B cell (primary cell): Measurements from ENCODE around the gene CIITA. TPM values are rescaled to one million over a fixed set of nuclear protein-coding genes. Genes with fewer than 3 reads are reported as not detected.

ENCODE experiments used
- ATAC-seq: fragments of 200-7000 bp; cut with Tn5 transposase; one replicate; pipeline ENCODE4 v1.10.0; 2021; ENCODE audit warnings: low read depth, mild to moderate bottlenecking, moderate number of reproducible peaks, moderate library complexity
- CTCF ChIA-PET: fragments of 350-600 bp; sonication (Branson Sonifier 250); formaldehyde crosslinking; loops from one replicate; lab custom pipeline; 2021; ENCODE audit warnings: antibody characterized with exemption, inconsistent platforms; lab: Charles Lee
- POLR2A ChIA-PET: fragments of 350-600 bp; sonication (Branson Sonifier 250); formaldehyde crosslinking; loops from one replicate; lab custom pipeline; 2021; ENCODE audit warnings: antibody characterized with exemption; lab: Charles Lee
- DNase-seq: peaks from one replicate; pipeline ENCODE4 v3.0.0; 2013
- H2AFZ ChIP-seq: 2 replicates; pipeline ENCODE4 v1.6.1; 2012; ENCODE audit warnings: mild to moderate bottlenecking, low read depth, low read length; ENCODE audit not compliant: insufficient read depth, poor library complexity, severe bottlenecking
- H3K27ac ChIP-seq, 2 donors: 1 replicate in 1 of 2; 2 replicates in 1 of 2; pipeline ENCODE4 v1.5.1; 2012 to 2013; ENCODE audit warnings: low read length in 2 of 2, mild to moderate bottlenecking in 2 of 2, moderate library complexity in 1 of 2
- H3K27me3 ChIP-seq, 4 experiments: fragments of 200-600 bp in 1 of 4; sonication (generic) in 1 of 4; replicated peaks in 1 of 4; 1 replicate in 2 of 4; 2 replicates in 2 of 4; pipeline versions ENCODE4 v1.6.1 to v1.7.0; 2013 to 2016; ENCODE audit warnings: low read length in 3 of 4, mild to moderate bottlenecking in 2 of 4, mixed read lengths in 1 of 4, moderate library complexity in 1 of 4; ENCODE audit not compliant: insufficient read depth in 4 of 4, control insufficient read depth in 3 of 4; ENCODE audit errors: control extremely low read depth in 1 of 4
- H3K36me3 ChIP-seq, 2 experiments: replicated peaks in 1 of 2; 1 replicate in 1 of 2; 2 replicates in 1 of 2; pipeline versions ENCODE4 v1.6.1 to v1.7.1; 2013; ENCODE audit warnings: low read length in 1 of 2; ENCODE audit not compliant: insufficient read depth in 2 of 2, control insufficient read depth in 1 of 2; ENCODE audit errors: control extremely low read depth in 1 of 2, extremely low read depth in 1 of 2
- H3K4me1 ChIP-seq, 2 donors: fragments of 200-600 bp in 1 of 2; sonication (generic) in 1 of 2; 1 replicate in 1 of 2; 2 replicates in 1 of 2; pipeline versions ENCODE4 v1.5.1 to v1.6.1; 2013 to 2017; ENCODE audit warnings: low read length in 2 of 2; ENCODE audit not compliant: control insufficient read depth in 2 of 2, insufficient read depth in 2 of 2
- H3K4me2 ChIP-seq: replicated peaks from 2 replicates; pipeline ENCODE3; 2012; ENCODE audit warnings: mild to moderate bottlenecking, low read depth, low read length; ENCODE audit not compliant: poor library complexity, severe bottlenecking
- H3K4me3 ChIP-seq, 5 experiments: fragments of 200-600 bp in 1 of 5; sonication (generic) in 1 of 5; 1 replicate in 3 of 5; 2 replicates in 2 of 5; pipeline versions ENCODE4 v1.5.1 to v1.7.0; 2011 to 2016; ENCODE audit warnings: low read length in 4 of 5, mild to moderate bottlenecking in 4 of 5, low read depth in 2 of 5, control low read depth in 1 of 5, moderate library complexity in 1 of 5; ENCODE audit not compliant: insufficient read depth in 1 of 5; ENCODE audit errors: control extremely low read depth in 1 of 5, extremely low read depth in 1 of 5
- H3K79me2 ChIP-seq: fragments of 200-600 bp; sonication (generic); one replicate; pipeline ENCODE4 v1.6.0; 2016; ENCODE audit warnings: low read length; ENCODE audit not compliant: control insufficient read depth, insufficient read depth
- H3K9ac ChIP-seq: fragments of 200-600 bp; sonication (generic); 2 replicates; pipeline ENCODE4 v1.6.1; 2017; ENCODE audit warnings: mild to moderate bottlenecking, low read length, moderate library complexity
- H3K9me3 ChIP-seq, 3 donors: one replicate each; pipeline versions ENCODE4 v1.6.1 to v1.7.1; 2013; ENCODE audit warnings: low read length in 2 of 3; ENCODE audit not compliant: control insufficient read depth in 2 of 3, insufficient read depth in 1 of 3; ENCODE audit errors: control extremely low read depth in 1 of 3
- H4K20me1 ChIP-seq: 2 replicates; pipeline ENCODE4 v1.6.0; 2012; ENCODE audit warnings: mild to moderate bottlenecking, low read length; ENCODE audit not compliant: insufficient read depth, control insufficient read depth, poor library complexity, severe bottlenecking
- H3K27ac Mint-ChIP-seq: one replicate; pipeline ENCODE4 v1.8.0; 2021; ENCODE audit warnings: mixed read lengths
- H3K27me3 Mint-ChIP-seq: one replicate; pipeline ENCODE4 v1.8.0; 2021; ENCODE audit warnings: mixed read lengths
- H3K4me1 Mint-ChIP-seq: one replicate; pipeline ENCODE4 v1.8.0; 2021; ENCODE audit warnings: mixed read lengths
- H3K4me3 Mint-ChIP-seq: one replicate; pipeline ENCODE4 v1.8.0; 2021; ENCODE audit warnings: mixed read lengths
- H3K9me3 Mint-ChIP-seq: one replicate; pipeline ENCODE4 v1.8.0; 2022; ENCODE audit warnings: mixed read lengths; ENCODE audit not compliant: insufficient read depth
- CTCF ChIP-seq: fragments of 200-600 bp; IDR thresholded peaks from one replicate; pipeline ENCODE4 v1.8.0; 2022; ENCODE audit warnings: antibody characterized with exemption, mild to moderate bottlenecking
- EZH2 ChIP-seq: IDR thresholded peaks from 2 replicates; pipeline ENCODE4 v1.6.1; 2012; ENCODE audit warnings: borderline replicate concordance, low read depth, mild to moderate bottlenecking, moderate library complexity, low read length; ENCODE audit not compliant: insufficient read depth, poor library complexity, severe bottlenecking
- WGBS: methylation state at CpG from one replicate; pipeline ENCODE4 v1.1.5; 2013; ENCODE audit warnings: missing lambda C conversion rate; ENCODE audit not compliant: insufficient coverage; 5-methylcytosine and 5-hydroxymethylcytosine counted together
- intact Hi-C: fragments of 100-400 bp; cut with micrococcal nuclease; formaldehyde crosslinking; loops from one replicate; pipeline ENCODE4 v1.10.0; 2022
- polyA plus RNA-seq: library from polyadenylated mRNA; depleted of rRNA; stranded (reverse); fragments of >200 nt; gene quantifications from 2 replicates; pipeline ENCODE4 v1.2.3, GENCODE V29; 2012
- total RNA-seq, 2 donors: library from RNA; stranded (reverse); fragments of 120-200 nt in 1 of 2; gene quantifications; 1 replicate in 1 of 2; 2 replicates in 1 of 2; pipeline versions ENCODE4 v1.2.3 to v1.2.4, GENCODE V29; 2013 to 2022

The CIITA gene
- total and polyA plus RNA-seq, 2 donors (not counting 1 experiment from before 2014, with no cell fraction given) = 632 to 719 TPM

GRCh38 chr16:10851512-10851911 lies 25.5 kb upstream of the CIITA start:
- H3K4me3 ChIP-seq = no peak overlapping the region
- WGBS = no CpG with 5 or more reads among the region's 3 CpGs
- Mint-ChIP-seq H3K4me3 (no peak overlapping the region), H3K9me3 (no peaks in the 10 kb centered on the region), H3K27me3 (no peaks in the 10 kb centered on the region), H3K27ac (no peak overlapping the region), H3K4me1 (peaks cover 65% of the 10 kb centered on the region)
- no peak overlapping the region for H3K4me2 ChIP-seq
- H3K36me3 ChIP-seq = no peaks in the 10 kb centered on the region
- no peak for TF ChIP-seq CTCF
- TF ChIP-seq EZH2 = no peak
- H2AFZ ChIP-seq = no peak overlapping the region
- peaks cover 33 to 44% of the 10 kb centered on the region in 2 donors for H3K4me1 ChIP-seq
- H3K27me3 ChIP-seq = no peaks in the 10 kb centered on the region
- H4K20me1 ChIP-seq = no peaks in the 10 kb centered on the region
- no peaks in the 10 kb centered on the region for H3K79me2 ChIP-seq
- ATAC-seq = no peak
- DNase-seq = no peak
- intact Hi-C loops = no loop called here
- H3K27ac ChIP-seq = no peak overlapping the region
- ChIA-PET POLR2A (no interaction called here), CTCF (no interaction called here)
- no peak overlapping the region for H3K9ac ChIP-seq
- H3K9me3 ChIP-seq = peaks cover 0 to 4% (median 0%) of the 10 kb centered on the region in 3 donors

- CTCF ChIA-PET = no interaction called here
- no peak for ATAC-seq
- Histone ChIP-seq H4K20me1 (no peaks in the 10 kb centered on the region), H3K27me3 (no peaks in the 10 kb centered on the region), H3K4me3 (peak overlapping the region in 1 of 5 experiments; percentile 34), H3K9me3 (peaks cover 0 to 4% (median 0%) of the 10 kb centered on the region in 3 donors), H3K36me3 (no peaks in the 10 kb centered on the region), H3K4me1 (peaks cover 25 to 36% of the 10 kb centered on the region in 2 donors), H3K4me2 (peak overlapping the region; percentile 58), H3K79me2 (no peaks in the 10 kb centered on the region), H3K9ac (peak overlapping the region; percentile 32), H3K27ac (peak overlapping the region in 1 of 2 donors; percentile 60), H2AFZ (peak overlapping the region; percentile 57)
- POLR2A ChIA-PET = interaction anchor here (0.8 to 1.0 kb wide), 2 partner anchors 15 to 18 kb away, joined by 3 read pairs; no protein-coding TSS in a partner anchor
- Mint-ChIP-seq H3K4me3 (peak overlapping the region; percentile 59), H3K4me1 (peaks cover 60% of the 10 kb centered on the region), H3K27ac (peak overlapping the region; percentile 32), H3K27me3 (no peaks in the 10 kb centered on the region), H3K9me3 (no peaks in the 10 kb centered on the region)
- intact Hi-C loops = no loop called here
- TF ChIP-seq CTCF (no peak), EZH2 (no peak)
- 0% methylated on average over 2 of the region's 4 CpGs for WGBS
- DNase-seq = no peak
These were observed 24.7 kb upstream of the CIITA start for GRCh38 chr16:10852286-10852685.
